ENCODE measurements around the gene SOX6. TPM values are rescaled to one million over a fixed set of nuclear protein-coding genes. Genes with fewer than 3 reads are reported as not detected.

Gene SOX6
- polyA plus RNA-seq, 3 donors: not detected

DNA sequence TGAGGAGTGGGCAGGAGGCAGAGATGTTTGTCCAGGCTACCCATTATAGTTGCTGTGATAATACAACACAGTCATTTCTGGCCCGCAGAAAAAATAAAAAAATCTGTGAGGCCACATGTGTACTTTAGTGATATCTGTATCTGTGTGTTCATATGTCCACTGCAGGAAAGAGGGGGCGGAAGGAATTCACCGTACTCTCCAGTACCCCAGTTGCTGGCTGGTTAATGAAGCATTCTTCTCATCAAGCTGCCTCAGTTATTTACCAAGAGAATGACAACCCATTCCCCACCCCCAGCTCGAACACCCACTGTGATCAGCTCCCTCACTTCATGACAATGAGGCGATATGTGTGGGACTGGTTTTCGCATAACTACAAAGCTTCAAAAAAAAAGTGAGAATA is 309.3 kb downstream of the SOX6 start:
- no peaks in the 10 kb centered on the region for H4K20me1 ChIP-seq (ENCODE audit: insufficient read depth, low read length)
- intact Hi-C loops (cut with micrococcal nuclease): no loop called here
- no peaks in the 10 kb centered on the region for H3K4me1 ChIP-seq (ENCODE audit: control insufficient read depth in 1 of 2, insufficient read depth in 2 of 2, low read length in 2 of 2)
- peaks cover 0 to 6% (median 3%) of the 10 kb centered on the region in 3 donors for H3K27me3 Mint-ChIP-seq (ENCODE audit: low read depth in 3 of 3)
- no peak overlapping the region for H2AFZ ChIP-seq (ENCODE audit: insufficient read depth, low read depth, low read length, poor library complexity, severe bottlenecking)
- H3K4me1 Mint-ChIP-seq: no peaks in the 10 kb centered on the region
- no peaks in the 10 kb centered on the region for H3K79me2 ChIP-seq (ENCODE audit: insufficient read depth, low read length)
- no peaks in the 10 kb centered on the region for H3K27me3 ChIP-seq (ENCODE audit: control insufficient read depth in 2 of 2, insufficient read depth in 2 of 2, low read length in 2 of 2)
- no peaks in the 10 kb centered on the region for H3K36me3 Mint-ChIP-seq
- H3K27ac Mint-ChIP-seq: no peak overlapping the region
- no peaks in the 10 kb centered on the region for H3K9me3 ChIP-seq (replicated peaks in 1 of 2; ENCODE audit: control insufficient read depth in 1 of 2, insufficient read depth in 1 of 2, low read length in 2 of 2)
- H3K4me3 ChIP-seq (replicated peaks in 1 of 3; ENCODE audit: low read depth in 2 of 3, low read length in 3 of 3): no peak overlapping the region
- TF ChIP-seq, protein P1, sequence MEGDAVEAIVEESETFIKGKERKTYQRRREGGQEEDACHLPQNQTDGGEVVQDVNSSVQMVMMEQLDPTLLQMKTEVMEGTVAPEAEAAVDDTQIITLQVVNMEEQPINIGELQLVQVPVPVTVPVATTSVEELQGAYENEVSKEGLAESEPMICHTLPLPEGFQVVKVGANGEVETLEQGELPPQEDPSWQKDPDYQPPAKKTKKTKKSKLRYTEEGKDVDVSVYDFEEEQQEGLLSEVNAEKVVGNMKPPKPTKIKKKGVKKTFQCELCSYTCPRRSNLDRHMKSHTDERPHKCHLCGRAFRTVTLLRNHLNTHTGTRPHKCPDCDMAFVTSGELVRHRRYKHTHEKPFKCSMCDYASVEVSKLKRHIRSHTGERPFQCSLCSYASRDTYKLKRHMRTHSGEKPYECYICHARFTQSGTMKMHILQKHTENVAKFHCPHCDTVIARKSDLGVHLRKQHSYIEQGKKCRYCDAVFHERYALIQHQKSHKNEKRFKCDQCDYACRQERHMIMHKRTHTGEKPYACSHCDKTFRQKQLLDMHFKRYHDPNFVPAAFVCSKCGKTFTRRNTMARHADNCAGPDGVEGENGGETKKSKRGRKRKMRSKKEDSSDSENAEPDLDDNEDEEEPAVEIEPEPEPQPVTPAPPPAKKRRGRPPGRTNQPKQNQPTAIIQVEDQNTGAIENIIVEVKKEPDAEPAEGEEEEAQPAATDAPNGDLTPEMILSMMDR (IDR thresholded peaks at IDR 0.05): no peak
- no peak overlapping the region for H3K9ac ChIP-seq (ENCODE audit: insufficient read depth, low read length, poor library complexity, severe bottlenecking)
- no peak for DNase-seq
- no peak overlapping the region for H3K4me2 ChIP-seq (replicated peaks; ENCODE audit: extremely low read depth, low read length, poor library complexity, severe bottlenecking)
- WGBS (ENCODE audit: insufficient coverage): 90% methylated on average over 3 of the region's 6 CpGs
- peaks cover 0 to 2% (median 0%) of the 10 kb centered on the region in 7 donors for H3K9me3 Mint-ChIP-seq
- no peak overlapping the region for H3K27ac ChIP-seq (ENCODE audit: low read depth in 1 of 2, low read length in 2 of 2)
- no peak overlapping the region for H3K4me3 Mint-ChIP-seq
- no peaks in the 10 kb centered on the region for H3K36me3 ChIP-seq (replicated peaks in 1 of 2; ENCODE audit: control insufficient read depth in 1 of 2, insufficient read depth in 2 of 2, low read length in 2 of 2)

DNA sequence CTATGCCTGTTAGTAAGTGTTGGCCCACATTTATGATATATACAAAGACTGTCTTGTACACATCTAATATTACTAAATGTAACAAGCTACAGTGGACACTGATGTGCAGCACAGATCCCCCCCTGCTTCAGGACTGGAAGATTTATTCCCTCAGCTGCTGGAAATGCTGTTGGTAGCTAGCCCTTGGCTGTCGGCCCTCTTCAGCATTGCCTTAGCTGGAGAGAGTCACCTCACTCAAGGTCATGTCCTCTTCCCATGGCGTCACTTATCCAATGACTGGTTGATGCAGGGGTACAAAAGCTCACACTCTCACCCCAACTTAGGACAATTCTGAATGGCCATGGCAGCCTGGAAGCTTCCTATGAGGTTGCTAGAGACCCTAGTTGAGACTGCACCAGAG is 312.7 kb downstream of the SOX6 start:
- Histone ChIP-seq H3K9ac (ENCODE audit: insufficient read depth, low read length, poor library complexity, severe bottlenecking) (no peak overlapping the region), H3K4me3 (replicated peaks in 1 of 3; ENCODE audit: low read depth in 2 of 3, low read length in 3 of 3) (no peak overlapping the region), H3K4me1 (ENCODE audit: control insufficient read depth in 1 of 2, insufficient read depth in 2 of 2, low read length in 2 of 2) (no peaks in the 10 kb centered on the region), H3K27me3 (ENCODE audit: control insufficient read depth in 2 of 2, insufficient read depth in 2 of 2, low read length in 2 of 2) (no peaks in the 10 kb centered on the region), H3K9me3 (replicated peaks in 1 of 2; ENCODE audit: control insufficient read depth in 1 of 2, insufficient read depth in 1 of 2, low read length in 2 of 2) (no peaks in the 10 kb centered on the region), H3K4me2 (replicated peaks; ENCODE audit: extremely low read depth, low read length, poor library complexity, severe bottlenecking) (no peak overlapping the region), H2AFZ (ENCODE audit: insufficient read depth, low read depth, low read length, poor library complexity, severe bottlenecking) (no peak overlapping the region), H4K20me1 (ENCODE audit: insufficient read depth, low read length) (no peaks in the 10 kb centered on the region), H3K27ac (ENCODE audit: low read depth in 1 of 2, low read length in 2 of 2) (no peak overlapping the region), H3K36me3 (replicated peaks in 1 of 2; ENCODE audit: control insufficient read depth in 1 of 2, insufficient read depth in 2 of 2, low read length in 2 of 2) (no peaks in the 10 kb centered on the region), H3K79me2 (ENCODE audit: insufficient read depth, low read length) (no peaks in the 10 kb centered on the region)
- H3K4me3 Mint-ChIP-seq: no peak overlapping the region
- no peak overlapping the region for H3K27ac Mint-ChIP-seq
- peaks cover 0 to 6% (median 3%) of the 10 kb centered on the region in 3 donors for H3K27me3 Mint-ChIP-seq (ENCODE audit: low read depth in 3 of 3)
- DNase-seq: no peak
- H3K36me3 Mint-ChIP-seq: no peaks in the 10 kb centered on the region
- no peaks in the 10 kb centered on the region for H3K4me1 Mint-ChIP-seq
- WGBS (ENCODE audit: insufficient coverage): 79% methylated on average over 2 of the region's 2 CpGs
- H3K9me3 Mint-ChIP-seq: peaks cover 0 to 2% (median 0%) of the 10 kb centered on the region in 7 donors
- TF ChIP-seq, protein P1 (IDR thresholded peaks at IDR 0.05): no peak
- intact Hi-C loops (cut with micrococcal nuclease): no loop called here
